Body of pancreas (tissue), 4 donors: Measurements from ENCODE around the gene PCDHB13. TPM values are rescaled to one million over a fixed set of nuclear protein-coding genes. Genes with fewer than 3 reads are reported as not detected.
"Not testable (repeated sequence)": the region's sequence is repeated elsewhere in the genome, so short reads cannot be mapped to it uniquely, and the experiment has no call there.

ENCODE experiments used
- ATAC-seq: fragments of 150-250 bp; one replicate; pipeline ENCODE4 v1.9.1; 2016
- DNase-seq, 4 donors: peaks; one replicate each; pipeline ENCODE4 v3.0.0-alpha.2; 2019
- H3K27ac ChIP-seq, 4 donors: fragments of 200-600 bp; sonication (generic); 1 replicate in 3 of 4; 2 replicates in 1 of 4; pipeline versions ENCODE4 v1.5.1 to v1.6.1; 2016 to 2019; ENCODE audit warnings: mild to moderate bottlenecking in 1 of 4, mixed read lengths in 1 of 4, moderate library complexity in 1 of 4
- H3K27me3 ChIP-seq, 2 donors: fragments of 200-600 bp; sonication (generic); one replicate each; pipeline ENCODE4 v1.6.0; 2016; ENCODE audit warnings: mild to moderate bottlenecking in 1 of 2
- H3K36me3 ChIP-seq, 2 donors: fragments of 200-600 bp; sonication (generic); replicated peaks in 1 of 2; 2 replicates each; pipeline ENCODE4 v1.5.1; 2016; ENCODE audit warnings: low read depth in 2 of 2; ENCODE audit not compliant: insufficient read depth in 1 of 2
- H3K4me1 ChIP-seq: fragments of 200-600 bp; sonication (generic); one replicate; pipeline ENCODE4 v1.6.0; 2016
- H3K4me3 ChIP-seq, 2 donors: fragments of 200-600 bp; sonication (generic); 1 replicate in 1 of 2; 2 replicates in 1 of 2; pipeline ENCODE4 v1.5.1; 2016 to 2019
- H3K9me3 ChIP-seq, 3 donors: fragments of 200-600 bp; sonication (generic); 1 replicate in 2 of 3; 2 replicates in 1 of 3; pipeline ENCODE4 v1.5.1; 2016
- POLR2A ChIP-seq, 3 donors: fragments of 450-650 bp; IDR thresholded peaks; one replicate each; pipeline ENCODE4 v1.6.1; 2016; ENCODE audit warnings: antibody characterized with exemption in 3 of 3, mild to moderate bottlenecking in 2 of 3
- WGBS, 2 donors: methylation state at CpG; one replicate each; pipeline ENCODE4 v1.1.5; 2017; 5-methylcytosine and 5-hydroxymethylcytosine counted together
- intact Hi-C: fragments of 100-400 bp; cut with DNase I; formaldehyde crosslinking; loops from one replicate; pipeline ENCODE4 v1.15.1; 2023
- total RNA-seq, 2 donors: library from RNA; depleted of rRNA; stranded (reverse); fragments of >200 nt; gene quantifications; one replicate each; pipeline ENCODE4 v1.1.0, GENCODE V29; 2016
- TF ChIP-seq, protein P1 (sequence below), 7 experiments: fragments of 450-650 bp in 4 of 7; fragments of 200-600 bp in 3 of 7; sonication (generic) in 3 of 7; IDR thresholded peaks; one replicate each; pipeline ENCODE4 v1.5.1; 2016 to 2019; ENCODE audit warnings: antibody characterized with exemption in 7 of 7

PCDHB13 gene
- total RNA-seq, 2 donors from 2014 or later = 6.5 to 7.6 TPM

DNA sequence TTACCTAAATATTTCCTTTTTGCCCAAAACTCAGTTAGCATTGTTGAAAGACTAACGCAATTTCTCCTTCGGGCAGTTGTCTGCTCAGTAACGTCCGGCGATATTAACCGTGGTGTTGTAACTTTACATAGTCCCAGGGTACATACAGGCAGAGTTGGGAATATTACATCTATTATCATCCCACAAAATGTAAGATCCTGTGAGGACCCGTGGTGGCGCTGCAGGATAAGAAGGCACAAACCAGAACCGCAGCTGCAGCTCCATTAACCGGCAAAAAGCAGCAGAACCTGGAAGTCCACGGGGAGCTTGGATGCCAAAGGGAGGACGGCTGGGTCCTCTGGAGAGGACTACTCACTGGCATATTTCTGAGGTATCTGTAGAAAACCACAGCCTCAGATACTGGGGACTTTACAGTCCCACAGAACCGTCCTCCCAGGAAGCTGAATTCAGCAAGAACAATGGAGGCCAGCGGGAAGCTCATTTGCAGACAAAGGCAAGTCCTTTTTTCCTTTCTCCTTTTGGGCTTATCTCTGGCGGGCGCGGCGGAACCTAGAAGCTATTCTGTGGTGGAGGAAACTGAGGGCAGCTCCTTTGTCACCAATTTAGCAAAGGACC is 36.0 kb upstream of the PCDHB13 start, which contains the start of gene PCDHB8:
Gene PCDHB8, plus strand, starts transcription at position 214 of the 615 bp plus-strand sequence. Its CDS starts 245 bp downstream, at position 459.
- peak in 2 of 4 donors; percentile 13 to 37 for DNase-seq
- H3K27me3 ChIP-seq, H3K27ac ChIP-seq, H3K4me1 ChIP-seq, ATAC-seq, intact Hi-C loops, H3K36me3 ChIP-seq: not testable (repeated sequence)
- 16 to 30% methylated on average over 14 to 18 of the region's 18 CpGs for WGBS, 2 donors
- H3K4me3 ChIP-seq = peak within 1 kb of the TSS in 1 of 2 donors; percentile 7
- TF ChIP-seq, protein P1, sequence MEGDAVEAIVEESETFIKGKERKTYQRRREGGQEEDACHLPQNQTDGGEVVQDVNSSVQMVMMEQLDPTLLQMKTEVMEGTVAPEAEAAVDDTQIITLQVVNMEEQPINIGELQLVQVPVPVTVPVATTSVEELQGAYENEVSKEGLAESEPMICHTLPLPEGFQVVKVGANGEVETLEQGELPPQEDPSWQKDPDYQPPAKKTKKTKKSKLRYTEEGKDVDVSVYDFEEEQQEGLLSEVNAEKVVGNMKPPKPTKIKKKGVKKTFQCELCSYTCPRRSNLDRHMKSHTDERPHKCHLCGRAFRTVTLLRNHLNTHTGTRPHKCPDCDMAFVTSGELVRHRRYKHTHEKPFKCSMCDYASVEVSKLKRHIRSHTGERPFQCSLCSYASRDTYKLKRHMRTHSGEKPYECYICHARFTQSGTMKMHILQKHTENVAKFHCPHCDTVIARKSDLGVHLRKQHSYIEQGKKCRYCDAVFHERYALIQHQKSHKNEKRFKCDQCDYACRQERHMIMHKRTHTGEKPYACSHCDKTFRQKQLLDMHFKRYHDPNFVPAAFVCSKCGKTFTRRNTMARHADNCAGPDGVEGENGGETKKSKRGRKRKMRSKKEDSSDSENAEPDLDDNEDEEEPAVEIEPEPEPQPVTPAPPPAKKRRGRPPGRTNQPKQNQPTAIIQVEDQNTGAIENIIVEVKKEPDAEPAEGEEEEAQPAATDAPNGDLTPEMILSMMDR (IDR thresholded peaks at IDR 0.05) = peak in 2 of 7 experiments; percentile 15 to 16
- H3K9me3 ChIP-seq = peaks cover 0 to 53% (median 10%) of the 10 kb centered on the region in 3 donors

DNA sequence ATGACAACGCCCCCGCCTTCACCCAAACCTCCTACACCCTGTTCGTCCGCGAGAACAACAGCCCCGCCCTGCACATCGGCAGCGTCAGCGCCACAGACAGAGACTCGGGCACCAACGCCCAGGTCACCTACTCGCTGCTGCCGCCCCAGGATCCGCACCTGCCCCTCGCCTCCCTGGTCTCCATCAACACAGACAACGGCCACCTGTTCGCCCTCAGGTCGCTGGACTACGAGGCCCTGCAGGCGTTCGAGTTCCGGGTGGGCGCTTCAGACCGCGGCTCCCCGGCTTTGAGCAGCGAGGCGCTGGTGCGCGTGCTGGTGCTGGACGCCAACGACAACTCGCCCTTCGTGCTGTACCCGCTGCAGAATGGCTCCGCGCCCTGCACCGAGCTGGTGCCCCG is 34.3 kb upstream of the PCDHB13 start:
- peaks cover 0 to 51% (median 10%) of the 10 kb centered on the region in 3 donors for H3K9me3 ChIP-seq
- H3K4me1 ChIP-seq, H3K36me3 ChIP-seq, H3K27ac ChIP-seq, DNase-seq, ATAC-seq, H3K4me3 ChIP-seq, intact Hi-C loops, H3K27me3 ChIP-seq: not testable (repeated sequence)
- WGBS, 2 donors = 18 to 49% methylated on average over 24 to 26 of the region's 39 CpGs

DNA sequence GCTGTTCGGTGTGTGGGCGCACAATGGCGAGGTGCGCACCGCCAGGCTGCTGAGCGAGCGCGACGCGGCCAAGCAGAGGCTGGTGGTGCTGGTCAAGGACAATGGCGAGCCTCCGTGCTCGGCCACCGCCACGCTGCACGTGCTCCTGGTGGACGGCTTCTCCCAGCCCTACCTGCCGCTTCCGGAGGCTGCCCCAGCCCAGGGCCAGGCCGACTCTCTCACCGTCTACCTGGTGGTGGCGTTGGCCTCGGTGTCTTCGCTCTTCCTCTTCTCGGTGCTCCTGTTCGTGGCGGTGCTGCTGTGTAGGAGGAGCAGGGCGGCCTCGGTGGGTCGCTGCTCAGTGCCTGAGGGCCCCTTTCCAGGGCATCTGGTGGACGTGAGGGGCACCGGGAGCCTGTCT is 33.8 kb upstream of the PCDHB13 start:
- H3K4me1 ChIP-seq, H3K27me3 ChIP-seq, H3K4me3 ChIP-seq, H3K27ac ChIP-seq, DNase-seq, H3K36me3 ChIP-seq, ATAC-seq, intact Hi-C loops: not testable (repeated sequence)
- WGBS, 2 donors = 19% methylated on average over 32 of the region's 32 CpGs; no CpG with 5 or more reads in 1 of the 2 donors
- H3K9me3 ChIP-seq = peaks cover 0 to 49% (median 10%) of the 10 kb centered on the region in 3 donors

DNA sequence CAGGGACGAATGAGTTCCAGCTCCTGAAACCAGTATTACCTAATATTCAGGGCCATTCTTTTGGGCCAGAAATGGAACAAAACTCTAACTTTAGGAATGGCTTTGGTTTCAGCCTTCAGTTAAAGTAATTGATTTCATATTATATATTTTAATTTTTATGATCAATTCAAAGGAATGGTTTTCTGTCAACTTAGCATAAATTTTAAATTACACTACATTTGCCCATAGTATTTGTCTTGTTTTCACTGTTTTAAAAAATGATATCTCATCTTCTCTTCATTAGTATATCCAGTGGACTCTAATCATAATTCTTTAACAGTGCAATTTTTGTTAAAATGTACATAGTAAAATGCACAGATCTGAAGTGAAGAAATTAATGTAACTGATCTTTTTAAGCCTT is 33.4 kb upstream of the PCDHB13 start:
- intact Hi-C loops = no loop called here
- no peak overlapping the region for H3K27ac ChIP-seq
- H3K9me3 ChIP-seq = peaks cover 0 to 45% (median 10%) of the 10 kb centered on the region in 3 donors
- H3K4me3 ChIP-seq = no peak overlapping the region
- H3K27me3 ChIP-seq = peaks cover 0 to 4% of the 10 kb centered on the region in 2 donors
- TF ChIP-seq POLR2A (IDR thresholded peaks at IDR 0.05) = no peak
- TF ChIP-seq, protein P1 (IDR thresholded peaks at IDR 0.05) = no peak
- no peaks in the 10 kb centered on the region for H3K36me3 ChIP-seq
- no peaks in the 10 kb centered on the region for H3K4me1 ChIP-seq
- DNase-seq (no peak), ATAC-seq (no peak)
- WGBS, 2 donors = 17 to 24% methylated on average over 1 of the region's 1 CpG

DNA sequence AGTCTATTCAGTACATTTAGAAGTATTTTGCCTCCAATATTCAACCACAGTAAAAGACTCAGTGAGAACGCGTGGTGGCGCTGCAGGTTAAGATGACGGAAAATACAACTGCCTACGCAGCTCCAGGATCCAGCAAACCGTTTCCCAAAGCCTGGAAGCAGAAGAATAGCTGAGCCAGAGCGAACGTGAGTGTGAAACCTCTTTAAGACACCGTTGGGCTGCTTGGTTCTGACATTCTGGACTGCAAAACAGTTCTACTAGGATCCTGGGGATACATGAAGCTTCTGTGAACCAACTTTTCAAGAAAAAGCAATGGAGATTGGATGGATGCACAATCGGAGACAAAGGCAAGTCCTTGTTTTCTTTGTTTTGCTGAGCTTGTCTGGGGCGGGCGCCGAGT is 31.5 kb upstream of the PCDHB13 start, which contains the start of gene PCDHB16:
Gene PCDHB16, plus strand, starts transcription at position 140 of the 400 bp plus-strand sequence. Its CDS starts 173 bp downstream, at position 313.
- Histone ChIP-seq H3K27me3 (no peaks in the 10 kb centered on the region), H3K4me1 (no peaks in the 10 kb centered on the region), H3K36me3 (no peaks in the 10 kb centered on the region), H3K27ac (no peak within 1 kb of the TSS), H3K9me3 (peaks cover 0 to 42% (median 0%) of the 10 kb centered on the region in 3 donors), H3K4me3 (no peak within 1 kb of the TSS)
- peak; percentile 59 to 71 (median 61) for DNase-seq
- ATAC-seq = peak; percentile 40
- 6 to 11% methylated on average over 13 of the region's 13 CpGs for WGBS, 2 donors
- TF ChIP-seq, protein P1 (IDR thresholded peaks at IDR 0.05) = peak in 5 of 7 experiments; percentile 21 to 57 (median 41)
- peak in 1 of 3 donors; percentile 20 for TF ChIP-seq POLR2A (IDR thresholded peaks at IDR 0.05)
- intact Hi-C loops = no loop called here

DNA sequence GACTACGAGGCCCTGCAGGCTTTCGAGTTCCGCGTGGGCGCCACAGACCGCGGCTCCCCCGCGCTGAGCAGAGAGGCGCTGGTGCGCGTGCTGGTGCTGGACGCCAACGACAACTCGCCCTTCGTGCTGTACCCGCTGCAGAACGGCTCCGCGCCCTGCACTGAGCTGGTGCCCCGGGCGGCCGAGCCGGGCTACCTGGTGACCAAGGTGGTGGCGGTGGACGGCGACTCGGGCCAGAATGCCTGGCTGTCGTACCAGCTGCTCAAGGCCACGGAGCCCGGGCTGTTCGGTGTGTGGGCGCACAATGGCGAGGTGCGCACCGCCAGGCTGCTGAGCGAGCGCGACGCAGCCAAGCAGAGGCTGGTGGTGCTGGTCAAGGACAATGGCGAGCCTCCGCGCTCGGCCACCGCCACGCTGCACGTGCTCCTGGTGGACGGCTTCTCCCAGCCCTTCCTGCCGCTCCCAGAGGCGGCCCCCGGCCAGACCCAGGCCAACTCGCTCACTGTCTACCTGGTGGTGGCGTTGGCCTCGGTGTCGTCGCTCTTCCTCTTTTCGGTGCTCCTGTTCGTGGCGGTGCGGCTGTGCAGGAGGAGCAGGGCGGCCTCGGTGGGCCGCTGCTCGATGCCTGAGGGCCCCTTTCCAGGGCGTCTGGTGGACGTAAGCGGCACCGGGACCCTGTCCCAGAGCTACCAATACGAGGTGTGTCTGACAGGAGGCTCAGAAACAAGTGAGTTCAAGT is 29.4 kb upstream of the PCDHB13 start:
- intact Hi-C loops, ATAC-seq, H3K27me3 ChIP-seq, H3K4me3 ChIP-seq, DNase-seq, H3K27ac ChIP-seq, H3K4me1 ChIP-seq, H3K36me3 ChIP-seq: not testable (repeated sequence)
- H3K9me3 ChIP-seq = peaks cover 0 to 27% (median 0%) of the 10 kb centered on the region in 3 donors
- WGBS, 2 donors = 16 to 46% methylated on average over 4 to 37 of the region's 69 CpGs
